Activated naive CD4-positive, alpha-beta T cell treated with anti-CD3 and anti-CD28 coated beads, Interleukin-2, amount 50 U/mL, for 16 hours (primary cell): Measurements from ENCODE around the gene CIART.
"Not testable (repeated sequence)": the region's sequence is repeated elsewhere in the genome, so short reads cannot be mapped to it uniquely, and the experiment has no call there.

ENCODE experiments used
- DNase-seq: peaks from one replicate; pipeline ENCODE4 v3.0.0-alpha.2; 2020

CIART gene

DNA sequence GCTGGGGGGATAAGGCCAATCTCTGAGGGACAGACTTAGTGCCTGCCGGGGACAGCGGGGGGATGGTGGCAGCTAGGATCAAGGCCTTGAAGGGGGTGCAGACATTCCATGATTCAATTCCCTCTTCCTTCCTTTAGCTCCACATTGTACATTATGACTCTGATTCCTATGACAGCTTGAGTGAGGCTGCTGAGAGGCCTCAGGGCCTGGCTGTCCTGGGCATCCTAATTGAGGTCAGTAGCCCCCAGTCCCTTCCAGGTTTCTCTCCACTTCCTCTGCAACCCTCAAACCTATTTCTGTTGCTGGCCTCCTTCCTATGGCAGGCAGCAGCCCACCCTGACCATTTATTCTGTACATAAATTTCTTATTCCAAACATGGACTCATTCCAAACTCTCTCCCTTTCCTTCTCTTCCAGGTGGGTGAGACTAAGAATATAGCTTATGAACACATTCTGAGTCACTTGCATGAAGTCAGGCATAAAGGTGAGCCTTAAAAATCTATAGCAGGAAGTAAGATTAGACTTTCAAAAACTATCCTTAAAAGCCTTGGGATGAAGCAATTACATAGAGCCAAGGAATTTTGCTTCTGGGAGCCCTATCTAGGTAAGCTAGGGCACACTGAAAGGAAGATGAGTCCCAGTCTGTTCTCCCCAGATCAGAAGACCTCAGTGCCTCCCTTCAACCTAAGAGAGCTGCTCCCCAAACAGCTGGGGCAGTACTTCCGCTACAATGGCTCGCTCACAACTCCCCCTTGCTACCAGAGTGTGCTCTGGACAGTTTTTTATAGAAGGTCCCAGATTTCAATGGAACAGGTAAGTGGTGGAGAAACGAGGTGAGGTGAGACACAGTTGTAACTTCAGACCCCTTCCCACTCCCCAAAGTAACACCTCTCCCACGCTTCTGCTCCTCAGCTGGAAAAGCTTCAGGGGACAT is 19.7 kb upstream of the CIART start:
- no peak for DNase-seq

DNA sequence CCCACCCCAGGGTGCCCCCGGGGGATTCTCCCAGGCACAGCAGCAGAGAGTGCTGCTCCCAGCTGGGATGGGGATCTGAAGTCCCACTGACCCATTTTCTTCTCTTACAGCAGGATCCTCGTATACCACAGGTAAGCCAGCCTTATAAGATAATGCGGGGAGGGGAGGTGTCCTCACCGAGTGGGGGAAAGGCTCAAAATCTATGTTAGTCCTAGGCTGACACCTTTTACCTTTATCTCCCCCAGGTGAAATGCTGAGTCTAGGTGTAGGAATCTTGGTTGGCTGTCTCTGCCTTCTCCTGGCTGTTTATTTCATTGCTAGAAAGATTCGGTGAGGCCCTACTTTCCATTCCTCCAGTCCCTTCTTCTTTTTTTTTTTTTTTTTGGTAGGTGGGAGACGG is 18.8 kb upstream of the CIART start:
- DNase-seq = no peak

- DNase-seq = no peak
These were observed 14.5 kb upstream of the CIART start for GRCh38 chr1:150267896-150268295.

- peak; percentile 27 for DNase-seq
These were observed 14.0 kb upstream of the CIART start for GRCh38 chr1:150268340-150268704.

DNA sequence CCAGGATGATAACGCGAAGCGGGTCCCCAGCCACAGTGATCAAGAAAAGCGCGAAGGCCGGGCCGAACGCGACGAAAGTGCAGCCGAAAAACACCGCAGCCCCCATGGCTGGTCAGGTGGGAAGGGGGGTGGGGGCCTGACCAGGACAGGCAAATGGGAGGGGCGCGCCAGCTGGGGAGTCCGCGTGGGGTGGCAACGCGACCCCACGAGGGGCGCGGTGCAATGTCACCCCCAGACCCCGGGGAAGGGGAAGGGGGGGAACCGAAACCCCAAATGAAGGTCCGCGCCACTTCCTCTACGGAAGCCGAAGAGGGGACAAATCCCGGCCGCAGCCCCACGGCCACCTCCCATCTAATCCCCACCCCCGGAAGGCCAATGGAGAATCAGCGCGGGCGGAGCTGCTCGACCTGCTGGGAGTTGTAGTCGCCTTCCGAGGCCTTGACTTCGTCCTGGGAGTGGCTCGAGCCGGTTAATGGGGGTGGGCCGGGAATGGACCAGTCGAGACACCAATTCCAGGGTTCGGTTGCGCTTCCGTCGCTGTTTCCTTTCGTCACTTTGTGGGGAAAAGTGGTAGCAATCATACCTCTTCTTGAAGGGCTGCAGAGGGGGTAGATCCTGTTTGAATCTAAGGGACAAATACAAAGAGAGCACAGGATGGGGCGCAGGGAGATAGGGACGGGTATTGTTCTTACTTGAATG is 13.5 kb upstream of the CIART start, which contains the start of gene APH1A:
Gene APH1A, minus strand, starts transcription at position 312 of the 699 bp plus-strand sequence. Its CDS starts 206 bp downstream, at position 106.
- DNase-seq = peak; percentile 91

DNA sequence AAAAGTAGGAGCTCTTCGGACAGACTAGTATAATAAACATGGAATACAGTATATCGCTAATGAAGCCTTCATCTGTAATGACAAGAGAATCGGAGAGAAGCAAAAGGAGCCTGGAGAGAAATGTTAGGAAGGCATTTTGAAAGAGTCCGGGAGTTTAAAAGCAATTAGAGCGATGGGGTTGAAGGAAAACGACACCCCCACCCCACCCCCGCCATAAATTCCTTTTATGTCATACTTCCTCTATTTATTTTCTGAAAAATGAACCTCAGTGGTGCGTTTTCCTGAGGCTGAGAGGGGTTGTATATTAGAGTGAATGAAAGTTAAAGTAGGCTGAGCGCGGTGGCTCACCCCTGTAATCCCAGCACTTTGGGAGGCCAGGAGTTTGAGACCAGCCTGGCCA is 12.9 kb upstream of the CIART start:
- no peak for DNase-seq

- DNase-seq = no peak
These were observed 10.9 kb upstream of the CIART start for GRCh38 chr1:150271291-150271959.

GRCh38 chr1:150273311-150273710 is 9.0 kb upstream of the CIART start:
- DNase-seq = no peak

DNA sequence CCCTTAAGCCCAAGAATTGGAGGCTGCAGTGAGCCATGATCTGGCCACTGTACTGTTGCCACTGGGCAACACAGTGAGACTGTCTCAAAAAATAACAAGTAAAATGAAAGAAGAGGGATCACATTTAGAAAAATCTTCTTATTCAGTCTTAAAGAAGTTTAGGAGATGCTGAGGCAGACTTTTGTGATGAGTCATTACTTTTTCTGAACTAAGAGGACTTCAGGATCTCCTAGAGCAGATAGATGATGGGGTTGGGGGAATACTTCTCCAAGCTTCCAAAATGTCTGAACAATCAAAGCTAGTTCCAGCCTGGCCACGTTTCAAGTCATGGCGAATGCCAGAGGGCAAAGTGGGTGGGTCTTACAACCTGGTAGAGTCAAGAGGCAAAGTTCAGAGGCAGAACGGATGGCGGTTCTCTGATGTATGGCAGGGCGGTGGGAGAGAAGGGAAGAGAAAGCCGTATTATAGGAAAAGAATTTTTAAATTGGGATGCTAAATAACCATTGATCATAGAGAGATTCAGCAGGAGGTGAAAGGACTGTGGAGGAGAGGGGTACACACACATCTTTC is 2.1 kb upstream of the CIART start:
- no peak for DNase-seq

GRCh38 chr1:150281221-150281757 is 1.1 kb upstream of the CIART start:
- peak; percentile 67 for DNase-seq

- no peak for DNase-seq
These were observed 204 bp downstream of the CIART start for GRCh38 chr1:150282558-150282958.

DNA sequence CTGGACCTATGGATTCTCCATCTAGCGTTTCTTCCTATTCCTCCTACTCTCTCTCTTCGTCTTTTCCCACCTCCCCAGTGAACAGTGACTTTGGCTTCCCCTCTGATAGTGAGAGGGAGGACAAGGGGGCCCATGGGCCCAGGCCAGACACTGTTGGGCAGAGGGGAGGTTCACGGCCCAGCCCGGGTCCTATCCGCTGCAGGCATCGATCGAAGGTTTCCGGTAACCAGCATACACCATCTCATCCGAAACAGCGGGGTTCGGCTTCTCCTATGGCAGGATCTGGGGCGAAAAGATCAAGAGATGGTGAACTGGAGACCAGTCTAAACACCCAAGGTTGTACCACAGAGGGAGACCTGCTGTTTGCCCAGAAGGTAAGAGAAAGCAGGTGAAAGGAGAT is 906 bp downstream of the CIART start:
- DNase-seq = no peak

- no peak for DNase-seq
These were observed 6.0 kb downstream of the CIART start for GRCh38 chr1:150288382-150288781.

DNA sequence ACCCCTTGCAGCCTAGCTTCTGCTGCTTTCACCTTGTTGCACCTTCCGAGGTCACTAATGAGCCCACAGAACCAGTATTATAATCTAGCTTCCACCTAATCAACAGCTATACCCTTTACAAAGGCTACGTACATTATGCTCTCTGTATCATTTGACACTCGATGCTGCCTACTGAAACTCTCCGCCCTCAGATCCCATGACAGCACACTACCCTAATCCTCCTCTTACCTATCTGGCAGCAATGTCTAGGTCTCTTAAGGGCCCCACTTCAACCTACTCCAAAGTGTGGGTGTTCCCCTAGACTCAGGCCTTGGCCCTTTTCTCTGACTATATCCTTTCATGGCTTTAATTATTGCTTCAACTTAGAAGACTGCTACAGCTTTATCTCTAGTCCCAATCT is 6.5 kb downstream of the CIART start:
- DNase-seq = no peak

DNA sequence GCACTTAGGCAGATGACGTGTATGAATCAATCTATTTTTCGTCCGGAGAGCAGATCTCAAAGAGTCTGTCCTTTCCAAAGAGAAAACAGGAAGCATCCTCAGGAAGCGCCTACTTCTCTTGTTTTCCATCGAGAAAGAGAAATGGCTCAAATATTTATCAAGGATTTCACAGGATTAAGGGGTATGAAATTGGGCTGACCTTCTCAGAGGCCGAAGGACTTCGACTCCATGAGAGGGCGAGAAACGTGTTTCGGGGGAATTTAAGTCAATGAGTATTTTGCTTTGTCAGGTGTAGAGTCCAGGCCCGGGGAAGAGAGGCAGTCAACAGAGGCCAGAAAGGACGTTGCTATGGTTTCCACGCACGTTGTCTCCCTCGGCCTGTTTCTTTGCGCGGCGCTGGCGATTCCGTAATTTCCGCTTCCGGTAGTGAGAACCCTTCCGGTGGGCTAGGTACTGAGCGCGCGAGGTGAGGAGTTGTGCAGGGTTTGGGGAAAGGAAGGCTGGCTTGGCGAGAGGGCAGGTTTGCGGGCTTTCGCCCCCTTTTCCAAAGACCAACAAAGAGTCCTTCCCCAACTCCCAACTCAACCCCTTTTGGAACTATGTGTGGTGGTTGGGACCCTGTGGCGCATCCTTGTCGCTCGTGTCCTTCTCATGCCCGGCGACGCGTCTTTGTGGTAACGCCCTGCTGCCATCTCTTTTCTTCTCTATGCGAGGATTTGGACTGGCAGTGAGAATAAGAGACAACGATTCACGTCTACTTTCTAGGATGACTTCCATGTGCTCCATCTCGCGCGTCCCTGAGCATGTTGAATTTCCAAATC is 11.3 kb downstream of the CIART start, which contains the start of gene MRPS21:
Gene MRPS21, plus strand, starts transcription at position 429 of the 821 bp plus-strand sequence. CDS start 506 bp downstream, outside the sequence.
- peak; percentile 84 for DNase-seq

- DNase-seq = no peak
These were observed 13.1 kb downstream of the CIART start for GRCh38 chr1:150295476-150295875.

- no peak for DNase-seq
These were observed 17.4 kb downstream of the CIART start for GRCh38 chr1:150299716-150300115.

DNA sequence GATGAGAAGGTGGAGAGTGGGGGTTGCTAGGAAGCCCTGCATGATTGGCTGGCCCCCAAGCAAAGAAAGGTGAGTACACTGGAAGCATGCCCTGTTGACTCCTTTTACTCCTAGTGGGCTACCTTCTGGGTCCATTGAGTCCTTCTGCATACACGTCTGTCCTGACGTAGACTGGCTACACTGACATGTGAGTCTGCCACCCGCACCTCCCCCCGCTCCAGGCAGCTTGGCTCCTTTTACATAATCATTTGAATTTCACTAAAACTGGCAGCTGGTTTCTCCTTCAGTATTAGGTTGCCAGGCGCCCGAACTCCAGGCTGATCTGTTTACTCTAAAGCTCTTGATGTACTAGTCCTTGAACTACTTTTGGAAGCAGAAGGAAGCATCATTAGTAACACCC is 20.0 kb downstream of the CIART start:
- DNase-seq = no peak

- no peak for DNase-seq
These were observed 20.5 kb downstream of the CIART start for GRCh38 chr1:150302902-150303301.

- not testable (repeated sequence) for DNase-seq
These were observed 26.2 kb downstream of the CIART start for GRCh38 chr1:150308585-150308984.

DNA sequence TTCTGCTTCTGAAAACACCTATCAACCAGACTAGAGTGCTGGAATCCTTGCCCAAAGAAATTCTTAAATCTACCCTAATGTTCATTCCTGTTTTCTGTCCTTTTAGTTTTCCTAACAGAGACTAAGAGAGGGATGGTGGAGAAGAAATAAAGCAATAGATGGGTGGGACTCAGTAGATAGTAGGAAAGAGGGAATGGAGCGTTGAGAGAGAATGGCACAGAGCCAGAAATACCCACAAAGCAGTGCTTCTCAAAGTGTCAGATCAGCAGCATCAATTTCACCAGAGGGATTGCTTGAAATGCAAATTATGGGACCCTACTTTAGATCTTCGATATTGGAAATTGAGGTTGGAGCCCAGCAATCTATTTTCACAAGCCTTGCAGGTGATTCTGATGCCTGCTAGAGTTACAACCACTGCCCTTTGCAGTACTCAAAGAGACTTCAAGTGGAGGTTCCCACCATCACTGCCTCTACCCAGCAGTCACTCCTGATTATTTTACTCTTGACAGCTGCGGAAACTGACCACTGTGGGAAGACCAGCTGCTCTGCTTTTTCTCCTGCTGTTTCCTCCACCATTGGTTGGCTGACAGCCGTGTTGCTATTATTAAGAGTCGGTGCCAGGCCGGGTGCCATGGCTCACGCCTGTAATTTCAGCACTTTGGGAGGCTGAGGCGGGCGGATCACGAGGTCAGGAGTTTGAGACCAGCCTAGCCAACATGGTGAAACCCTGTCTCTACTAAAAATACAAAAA is 27.6 kb downstream of the CIART start:
- no peak for DNase-seq
